ENCODE results near the gene TMEM135.

- TF ChIP-seq CTCF (conservative IDR thresholded peaks at IDR 0.05; ENCODE audit: low read depth, low read length) = no peak
- no peak for TF ChIP-seq EZH2phosphoT487 (IDR thresholded peaks at IDR 0.05; ENCODE audit: borderline replicate concordance, low read length)
- no peak for TF ChIP-seq EZH2 (IDR thresholded peaks at IDR 0.05; ENCODE audit: low read length, unreplicated experiment)
Observed at GRCh38 chr11:87022738-87023137, 15.0 kb upstream of the TMEM135 start.

All from PC-3 (cell line).